Endodermal cell (in vitro differentiated cells): ENCODE measurements around the gene SMC6. TPM values are rescaled to one million over a fixed set of nuclear protein-coding genes. Genes with fewer than 3 reads are reported as not detected.
A peak's percentile ranks its signal among the peaks of the same experiment; 100 is the strongest.

Experiments
- DNase-seq: peaks from one replicate; pipeline ENCODE4 v3.0.0-alpha.2; 2017
- H3K27ac ChIP-seq: 2 replicates; pipeline ENCODE4 v1.5.1; 2013; ENCODE audit warnings: mild to moderate bottlenecking, low read depth, low read length, moderate library complexity
- H3K27me3 ChIP-seq: 2 replicates; pipeline ENCODE4 v1.6.1; 2013; ENCODE audit warnings: mild to moderate bottlenecking, low read length, moderate library complexity; ENCODE audit not compliant: insufficient read depth, control insufficient read depth, poor library complexity, severe bottlenecking
- H3K36me3 ChIP-seq: 2 replicates; pipeline ENCODE4 v1.7.0; 2013; ENCODE audit warnings: mild to moderate bottlenecking, low read length, moderate library complexity; ENCODE audit not compliant: control insufficient read depth, insufficient read depth
- H3K4me1 ChIP-seq: one replicate; pipeline ENCODE4 v1.7.0; 2013; ENCODE audit warnings: low read length; ENCODE audit not compliant: control insufficient read depth, insufficient read depth
- H3K4me3 ChIP-seq: 2 replicates; pipeline ENCODE4 v1.5.1; 2013; ENCODE audit warnings: mild to moderate bottlenecking, low read length, moderate library complexity
- H3K9ac ChIP-seq: 2 replicates; pipeline ENCODE4 v1.6.1; 2013; ENCODE audit warnings: mild to moderate bottlenecking, low read length, moderate library complexity; ENCODE audit not compliant: poor library complexity, severe bottlenecking; ENCODE audit errors: extremely low read depth
- H3K9me3 ChIP-seq: 2 replicates; pipeline ENCODE4 v1.6.1; 2013; ENCODE audit warnings: mild to moderate bottlenecking, low read length, moderate library complexity; ENCODE audit not compliant: control insufficient read depth
- H3K27ac Mint-ChIP-seq: 2 replicates; pipeline ENCODE4 v1.8.0; 2020; ENCODE audit warnings: mixed read lengths
- H3K27me3 Mint-ChIP-seq: 2 replicates; pipeline ENCODE4 v1.8.0; 2021; ENCODE audit warnings: mild to moderate bottlenecking, mixed read lengths; ENCODE audit not compliant: insufficient read depth
- H3K36me3 Mint-ChIP-seq: 2 replicates; pipeline ENCODE4 v1.8.0; 2020; ENCODE audit warnings: low read depth, mixed read lengths
- H3K4me1 Mint-ChIP-seq: 2 replicates; pipeline ENCODE4 v1.8.0; 2020; ENCODE audit warnings: mixed read lengths
- H3K4me3 Mint-ChIP-seq: 2 replicates; pipeline ENCODE4 v1.8.0; 2020; ENCODE audit warnings: mild to moderate bottlenecking, moderate library complexity, mixed read lengths
- H3K9me3 Mint-ChIP-seq: 2 replicates; pipeline ENCODE4 v1.8.0; 2020; ENCODE audit warnings: mild to moderate bottlenecking, mixed read lengths
- CTCF ChIP-seq: fragments of 200-600 bp; sonication (generic); conservative IDR thresholded peaks from 2 replicates; pipeline ENCODE4 v1.5.0; 2021; ENCODE audit warnings: antibody characterized with exemption, mild to moderate bottlenecking
- WGBS, 2 experiments: methylation state at CpG; one replicate each; pipeline versions ENCODE4 v1.1.5 to v1.1.7; 2013; ENCODE audit warnings: missing lambda C conversion rate in 2 of 2, mixed read lengths in 1 of 2; ENCODE audit not compliant: insufficient coverage in 1 of 2, insufficient read length in 1 of 2; 5-methylcytosine and 5-hydroxymethylcytosine counted together
- total RNA-seq, 2 donors: library from RNA; stranded (reverse); fragmentation: NEBNext Ultra II Directional in 1 of 2; extraction: Animal tissue kit (Norgen Biotek cat#: 25700) in 1 of 2; gene quantifications; 2 replicates in 1 of 2; 3 replicates in 1 of 2; pipeline ENCODE4 v1.2.1, GENCODE V29; 2021

SMC6 gene
- total RNA-seq, 2 donors from 2014 or later = 38.3 to 48.3 TPM

DNA sequence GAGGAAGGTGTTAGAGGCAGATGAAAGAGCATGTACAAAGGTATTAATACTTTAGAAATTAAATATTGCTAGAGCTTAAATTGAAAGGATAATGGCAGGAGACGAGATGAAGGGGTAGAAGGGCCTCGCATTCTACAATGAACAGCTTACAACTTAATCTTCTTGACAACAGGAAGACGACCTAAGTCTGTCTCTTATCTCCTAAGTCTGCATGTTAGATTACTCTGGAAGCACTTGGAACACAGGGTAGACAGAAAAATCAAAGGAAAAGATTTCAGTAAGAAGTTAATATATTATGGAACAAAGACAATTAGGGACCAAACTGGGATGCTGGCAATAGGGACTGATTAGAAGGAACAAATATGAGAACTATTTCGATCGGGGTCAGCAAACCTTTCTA is 34.9 kb downstream of the SMC6 start:
- no peak overlapping the region for H3K4me3 ChIP-seq
- Mint-ChIP-seq H3K36me3 (peaks cover 30% of the 10 kb centered on the region), H3K4me1 (peaks cover 8% of the 10 kb centered on the region), H3K9me3 (no peaks in the 10 kb centered on the region), H3K27me3 (no peaks in the 10 kb centered on the region), H3K4me3 (no peak overlapping the region), H3K27ac (peak overlapping the region; percentile 23)
- H3K9ac ChIP-seq = no peak overlapping the region
- H3K4me1 ChIP-seq = no peaks in the 10 kb centered on the region
- H3K27ac ChIP-seq = no peak overlapping the region
- no peaks in the 10 kb centered on the region for H3K9me3 ChIP-seq
- H3K36me3 ChIP-seq = peaks cover 74% of the 10 kb centered on the region
- no peak for DNase-seq
- WGBS, 2 experiments = 65 to 77% methylated on average over 4 to 5 of the region's 5 CpGs
- no peak for TF ChIP-seq CTCF
- H3K27me3 ChIP-seq = no peaks in the 10 kb centered on the region

- no peak for TF ChIP-seq CTCF
- Mint-ChIP-seq H3K4me1 (peaks cover 8% of the 10 kb centered on the region), H3K36me3 (peaks cover 40% of the 10 kb centered on the region), H3K27ac (no peak overlapping the region), H3K9me3 (no peaks in the 10 kb centered on the region), H3K4me3 (no peak overlapping the region), H3K27me3 (no peaks in the 10 kb centered on the region)
- Histone ChIP-seq H3K4me1 (no peaks in the 10 kb centered on the region), H3K27me3 (no peaks in the 10 kb centered on the region), H3K4me3 (no peak overlapping the region), H3K36me3 (peaks cover 79% of the 10 kb centered on the region), H3K9me3 (no peaks in the 10 kb centered on the region), H3K9ac (no peak overlapping the region), H3K27ac (no peak overlapping the region)
- no peak for DNase-seq
- 92% methylated on average over 4 of the region's 4 CpGs; no CpG with 5 or more reads in 1 of the 2 experiments for WGBS, 2 experiments
Observed at GRCh38 chr2:17717666-17718065, 35.9 kb downstream of the SMC6 start.

DNA sequence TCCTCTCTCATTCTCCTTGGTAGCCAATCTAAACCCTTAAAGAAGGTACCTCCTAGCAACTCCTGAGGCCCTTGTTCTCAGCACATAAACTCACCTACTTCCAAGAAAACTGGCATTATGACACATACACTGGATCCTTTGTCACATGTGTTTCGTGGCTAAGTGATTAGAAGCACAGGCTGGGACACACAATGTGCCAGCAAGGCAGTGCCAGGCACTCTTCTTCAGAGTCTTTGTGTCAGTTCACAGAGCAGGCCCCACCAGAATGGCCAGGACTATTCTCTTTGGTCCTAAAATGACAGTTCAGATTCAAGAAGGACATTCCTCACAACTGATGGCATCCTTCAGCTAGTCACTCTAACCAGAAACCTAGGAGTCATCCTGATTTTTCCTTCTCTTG is 40.3 kb downstream of the SMC6 start:
- no peak overlapping the region for H3K4me3 Mint-ChIP-seq
- 94 to 100% methylated on average over 1 of the region's 1 CpG for WGBS, 2 experiments
- H3K4me1 ChIP-seq = no peaks in the 10 kb centered on the region
- no peak overlapping the region for H3K4me3 ChIP-seq
- H3K36me3 ChIP-seq = peaks cover 80% of the 10 kb centered on the region
- H3K4me1 Mint-ChIP-seq = peaks cover 1% of the 10 kb centered on the region
- H3K9me3 ChIP-seq = no peaks in the 10 kb centered on the region
- no peaks in the 10 kb centered on the region for H3K27me3 Mint-ChIP-seq
- peaks cover 36% of the 10 kb centered on the region for H3K36me3 Mint-ChIP-seq
- H3K27ac ChIP-seq = no peak overlapping the region
- H3K27ac Mint-ChIP-seq = no peak overlapping the region
- TF ChIP-seq CTCF = no peak
- no peaks in the 10 kb centered on the region for H3K27me3 ChIP-seq
- no peak for DNase-seq
- H3K9ac ChIP-seq = no peak overlapping the region
- no peaks in the 10 kb centered on the region for H3K9me3 Mint-ChIP-seq
